ENCODE measurements around the gene NCK2. TPM values are rescaled to one million over a fixed set of nuclear protein-coding genes. Genes with fewer than 3 reads are reported as not detected.

Gene NCK2
- total and polyA plus RNA-seq, 9 of the 15 experiments (the other 6 are each of a cell fraction or from before 2014, with no cell fraction given) = 0.90 to 27.9 (median 15.9) TPM

DNA sequence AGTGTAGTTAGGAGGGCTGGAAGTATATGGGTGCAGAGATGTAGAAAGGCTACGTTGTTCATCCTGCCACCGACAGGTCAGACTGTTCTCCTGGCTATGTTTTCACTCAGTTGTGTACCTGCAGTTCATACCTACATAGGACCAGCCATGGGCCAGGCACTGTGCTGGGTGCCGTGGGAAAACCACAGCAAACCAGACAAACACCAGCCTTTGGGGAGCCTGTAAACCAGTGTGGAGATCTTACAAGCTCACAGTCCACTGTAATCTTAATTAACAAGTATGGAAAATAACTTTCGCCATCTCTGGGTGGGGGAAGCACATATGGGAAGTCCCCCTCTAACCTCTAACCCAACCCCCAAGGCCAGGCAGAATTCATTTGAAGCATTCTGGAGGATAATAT lies 12.7 kb downstream of the NCK2 start:
- Histone ChIP-seq H4K20me1 (replicated peaks; ENCODE audit: control insufficient read depth, insufficient read depth, low read length) (peaks cover 3% of the 10 kb centered on the region), H3K4me2 (ENCODE audit: insufficient read depth, low read length) (no peak overlapping the region), H3K4me3 (no peak overlapping the region), H3K36me3 (ENCODE audit: control insufficient read depth, insufficient read depth, low read length) (peaks cover 2% of the 10 kb centered on the region; the same call in 1 of the 3 replicates), H3K79me2 (ENCODE audit: control insufficient read depth, insufficient read depth, low read length) (0 out of 3 replicates have a peak, but pooled peaks cover 5% of the 10 kb centered on the region), H3K4me1 (replicated peaks in 1 of 2; ENCODE audit: control insufficient read depth in 2 of 2, insufficient read depth in 2 of 2, low read length in 2 of 2) (peaks cover 0 to 5% of the 10 kb centered on the region in 2 experiments; a peak in 4 of 5 replicates), H3K27me3 (ENCODE audit: control insufficient read depth in 2 of 2, insufficient read depth in 2 of 2, low read length in 2 of 2) (no peaks in the 10 kb centered on the region), H3K9ac (ENCODE audit: insufficient read depth in 1 of 2, low read depth in 2 of 2, low read length in 2 of 2) (no peak overlapping the region), H3K9me3 (replicated peaks; ENCODE audit: control insufficient read depth, insufficient read depth, low read depth, low read length) (no peaks in the 10 kb centered on the region), H3K27ac (ENCODE audit: extremely low read depth, low read depth, low read length) (no peak overlapping the region), H2AFZ (ENCODE audit: low read depth, low read length) (no peak overlapping the region), H3K9me1 (ENCODE audit: control insufficient read depth, insufficient read depth, low read length) (no peaks in the 10 kb centered on the region)
- CTCF ChIA-PET (ENCODE audit: low intra/inter-chr PET ratio) = no interaction called here
- in situ Hi-C loops (cut with MboI) = no loop called here
- no TSS peak for BruUV-seq (replicated peaks)
- intact Hi-C loops (cut with micrococcal nuclease) = no loop called here
- TF ChIP-seq, protein P1, sequence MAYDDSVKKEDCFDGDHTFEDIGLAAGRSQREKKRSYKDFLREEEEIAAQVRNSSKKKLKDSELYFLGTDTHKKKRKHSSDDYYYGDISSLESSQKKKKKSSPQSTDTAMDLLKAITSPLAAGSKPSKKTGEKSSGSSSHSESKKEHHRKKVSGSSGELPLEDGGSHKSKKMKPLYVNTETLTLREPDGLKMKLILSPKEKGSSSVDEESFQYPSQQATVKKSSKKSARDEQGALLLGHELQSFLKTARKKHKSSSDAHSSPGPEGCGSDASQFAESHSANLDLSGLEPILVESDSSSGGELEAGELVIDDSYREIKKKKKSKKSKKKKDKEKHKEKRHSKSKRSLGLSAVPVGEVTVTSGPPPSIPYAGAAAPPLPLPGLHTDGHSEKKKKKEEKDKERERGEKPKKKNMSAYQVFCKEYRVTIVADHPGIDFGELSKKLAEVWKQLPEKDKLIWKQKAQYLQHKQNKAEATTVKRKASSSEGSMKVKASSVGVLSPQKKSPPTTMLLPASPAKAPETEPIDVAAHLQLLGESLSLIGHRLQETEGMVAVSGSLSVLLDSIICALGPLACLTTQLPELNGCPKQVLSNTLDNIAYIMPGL (CRISPR knock-in tag; IDR thresholded peaks at IDR 0.05) = no peak
- TF ChIP-seq TAF15 (IDR thresholded peaks at IDR 0.05; ENCODE audit: low read depth, low read length) = no peak
- TF ChIP-seq, protein P2, sequence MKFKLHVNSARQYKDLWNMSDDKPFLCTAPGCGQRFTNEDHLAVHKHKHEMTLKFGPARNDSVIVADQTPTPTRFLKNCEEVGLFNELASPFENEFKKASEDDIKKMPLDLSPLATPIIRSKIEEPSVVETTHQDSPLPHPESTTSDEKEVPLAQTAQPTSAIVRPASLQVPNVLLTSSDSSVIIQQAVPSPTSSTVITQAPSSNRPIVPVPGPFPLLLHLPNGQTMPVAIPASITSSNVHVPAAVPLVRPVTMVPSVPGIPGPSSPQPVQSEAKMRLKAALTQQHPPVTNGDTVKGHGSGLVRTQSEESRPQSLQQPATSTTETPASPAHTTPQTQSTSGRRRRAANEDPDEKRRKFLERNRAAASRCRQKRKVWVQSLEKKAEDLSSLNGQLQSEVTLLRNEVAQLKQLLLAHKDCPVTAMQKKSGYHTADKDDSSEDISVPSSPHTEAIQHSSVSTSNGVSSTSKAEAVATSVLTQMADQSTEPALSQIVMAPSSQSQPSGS (CRISPR knock-in tag; IDR thresholded peaks at IDR 0.05) = no peak
- 67% methylated on average over 4 of the region's 4 CpGs for WGBS (ENCODE audit: insufficient coverage, low coverage, missing lambda C conversion rate)
- DNase-seq (ENCODE audit: extremely low read depth in 1 of 4, low spot score in 3 of 4) = no peak
- no peak for ATAC-seq
- POLR2A ChIA-PET = no interaction called here
- no peak for FAIRE-seq

Measured in K562 (cell line).